GM18951 (cell line): ENCODE measurements around the gene HDLBP.
"Not testable (repeated sequence)": the region's sequence is repeated elsewhere in the genome, so short reads cannot be mapped to it uniquely, and the experiment has no call there.

Experiments used
- POLR2A ChIP-seq: IDR thresholded peaks from 4 replicates; pipeline ENCODE4 v1.6.1; 2011; ENCODE audit warnings: mild to moderate bottlenecking; ENCODE audit not compliant: insufficient read length, insufficient read depth; ENCODE audit errors: extremely low read depth
- in situ Hi-C: fragments of 300-500 bp; cut with MboI; formaldehyde crosslinking; loops from one replicate; pipeline ENCODE4 v1.12.0; 2022; ENCODE audit warnings: low sequenced_read_pairs, mixed read lengths, inconsistent platforms; ENCODE audit not compliant: unreplicated experiment

Gene HDLBP

DNA sequence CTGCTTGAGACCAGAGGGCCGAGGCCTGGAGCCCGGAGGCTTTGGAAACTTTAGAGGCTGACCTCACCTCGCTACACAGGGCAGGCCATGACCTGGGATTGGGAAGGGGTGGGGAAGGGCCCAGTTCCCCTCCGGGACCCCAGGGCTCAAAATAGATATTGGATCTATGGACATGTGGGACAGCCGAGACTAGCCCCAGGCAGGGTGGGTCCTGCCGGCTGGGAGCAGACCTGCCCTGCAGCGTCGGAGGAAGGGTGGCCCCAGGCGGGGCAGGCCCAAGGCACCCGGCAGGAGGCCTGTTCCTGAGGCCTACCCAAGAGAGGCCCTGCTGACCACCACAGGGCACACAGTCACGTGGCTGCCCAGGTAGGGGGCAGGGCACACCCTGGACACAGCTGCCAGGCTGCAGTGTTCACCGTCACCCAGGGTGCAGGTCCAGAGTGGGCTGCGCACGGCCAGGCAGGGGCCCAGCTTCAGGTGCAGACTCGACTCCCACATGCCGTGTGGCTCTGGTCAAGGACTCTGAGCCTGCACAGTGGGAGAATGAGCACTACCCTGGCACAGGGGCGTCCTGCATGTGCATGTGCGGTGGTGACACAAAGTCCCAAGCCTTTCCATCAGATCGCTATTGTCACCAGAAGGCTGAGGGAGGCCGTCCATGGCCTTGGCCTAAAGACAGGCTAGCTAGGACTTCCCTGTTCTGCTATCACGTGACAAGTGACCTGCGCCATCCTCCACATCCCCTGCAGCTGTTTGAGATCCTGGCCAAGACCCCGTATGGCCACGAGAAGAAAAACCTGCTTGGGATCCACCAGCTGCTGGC is 113.8 kb downstream of the HDLBP start:
- in situ Hi-C loops: no loop called here
- no peak for TF ChIP-seq POLR2A

DNA sequence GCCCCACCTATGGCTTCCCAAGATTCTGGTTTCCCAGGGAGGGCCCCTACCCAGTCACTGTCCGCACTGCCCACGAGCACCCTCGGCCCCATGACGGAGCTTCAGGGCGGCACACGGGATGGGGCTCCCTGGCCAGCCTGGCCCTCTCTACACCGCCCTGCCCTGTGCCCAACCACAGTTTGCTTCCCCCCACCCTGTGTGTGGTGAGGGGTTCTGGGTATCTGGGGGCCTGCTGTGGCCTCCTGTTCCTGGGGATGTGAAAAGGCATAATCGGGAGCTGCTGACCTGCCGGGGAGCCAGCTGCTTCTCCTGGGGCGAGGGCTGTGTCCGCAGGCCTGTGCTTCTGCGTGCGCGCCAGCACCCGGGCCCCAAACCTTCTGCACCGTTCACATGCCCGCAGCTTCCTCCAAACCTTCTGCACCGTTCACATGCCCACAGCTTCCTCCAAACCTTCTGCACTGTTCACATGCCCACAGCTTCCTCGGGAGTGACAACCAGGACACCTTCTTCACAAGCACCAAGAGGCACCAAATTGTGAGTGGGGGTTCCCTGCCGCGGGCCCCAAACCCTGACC is 114.6 kb downstream of the HDLBP start:
- in situ Hi-C loops: no loop called here
- no peak for TF ChIP-seq POLR2A

DNA sequence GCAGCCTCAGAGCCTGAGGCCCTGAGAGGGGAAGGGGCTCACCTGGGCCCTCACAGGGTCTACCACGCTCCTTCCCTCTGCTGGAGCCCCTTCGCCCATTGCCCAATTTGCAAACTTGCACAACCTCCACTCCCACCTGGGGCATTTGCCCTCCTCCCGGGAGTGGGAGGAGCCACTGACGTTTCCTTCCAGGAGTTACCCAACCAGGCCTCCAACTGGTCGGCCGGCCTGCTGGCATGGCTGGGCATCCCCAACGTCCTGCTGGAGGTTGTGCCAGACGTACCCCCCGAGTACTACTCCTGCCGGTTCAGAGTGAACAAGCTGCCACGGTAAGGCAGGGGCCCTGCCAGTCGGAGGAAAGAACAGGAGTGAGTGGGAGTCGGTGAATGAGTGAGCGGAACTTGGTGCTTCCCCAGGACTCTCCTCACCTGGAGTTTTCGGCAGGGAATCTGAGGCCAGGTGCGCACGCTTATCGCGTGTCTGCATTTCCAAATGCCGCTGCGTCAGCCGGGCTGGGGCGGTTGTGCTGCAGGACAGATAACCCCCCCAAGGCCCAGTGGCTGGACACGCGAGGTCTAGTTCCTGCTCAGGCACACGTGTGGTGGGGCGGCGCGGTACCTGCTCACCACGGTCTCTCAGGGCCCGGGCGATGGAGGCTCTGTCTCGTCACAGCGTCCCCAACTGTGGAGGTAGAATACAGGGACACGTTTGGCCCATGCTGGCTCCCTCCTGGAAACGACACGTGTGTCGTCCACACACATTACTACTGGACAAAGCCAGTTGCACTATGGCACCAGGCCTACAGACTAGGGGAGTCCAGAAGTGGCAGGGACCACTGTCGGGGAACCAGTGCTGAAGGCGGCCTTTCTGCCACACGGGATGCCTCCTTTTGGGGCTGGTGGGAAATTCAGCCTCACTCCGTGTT is 115.3 kb downstream of the HDLBP start:
- no peak for TF ChIP-seq POLR2A
- in situ Hi-C loops: no loop called here

DNA sequence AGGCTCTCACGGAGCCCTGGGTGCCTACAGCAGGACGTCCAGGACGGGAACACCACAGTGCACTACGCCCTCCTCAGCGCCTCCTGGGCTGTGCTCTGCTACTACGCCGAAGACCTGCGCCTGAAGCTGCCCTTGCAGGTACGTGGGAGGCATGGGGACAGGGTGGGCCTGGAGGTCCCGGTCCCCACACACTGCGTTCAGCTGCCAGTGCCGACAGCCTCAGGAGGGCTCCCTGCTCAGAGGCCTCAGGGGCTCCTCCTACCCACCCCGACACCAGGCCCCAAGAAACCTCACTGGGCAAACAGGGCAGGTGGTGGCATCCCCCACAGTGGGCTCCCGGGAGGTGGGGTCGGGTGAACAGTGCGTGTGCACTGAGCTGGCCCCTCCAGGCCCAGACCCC is 116.2 kb downstream of the HDLBP start:
- TF ChIP-seq POLR2A: no peak
- in situ Hi-C loops: no loop called here

DNA sequence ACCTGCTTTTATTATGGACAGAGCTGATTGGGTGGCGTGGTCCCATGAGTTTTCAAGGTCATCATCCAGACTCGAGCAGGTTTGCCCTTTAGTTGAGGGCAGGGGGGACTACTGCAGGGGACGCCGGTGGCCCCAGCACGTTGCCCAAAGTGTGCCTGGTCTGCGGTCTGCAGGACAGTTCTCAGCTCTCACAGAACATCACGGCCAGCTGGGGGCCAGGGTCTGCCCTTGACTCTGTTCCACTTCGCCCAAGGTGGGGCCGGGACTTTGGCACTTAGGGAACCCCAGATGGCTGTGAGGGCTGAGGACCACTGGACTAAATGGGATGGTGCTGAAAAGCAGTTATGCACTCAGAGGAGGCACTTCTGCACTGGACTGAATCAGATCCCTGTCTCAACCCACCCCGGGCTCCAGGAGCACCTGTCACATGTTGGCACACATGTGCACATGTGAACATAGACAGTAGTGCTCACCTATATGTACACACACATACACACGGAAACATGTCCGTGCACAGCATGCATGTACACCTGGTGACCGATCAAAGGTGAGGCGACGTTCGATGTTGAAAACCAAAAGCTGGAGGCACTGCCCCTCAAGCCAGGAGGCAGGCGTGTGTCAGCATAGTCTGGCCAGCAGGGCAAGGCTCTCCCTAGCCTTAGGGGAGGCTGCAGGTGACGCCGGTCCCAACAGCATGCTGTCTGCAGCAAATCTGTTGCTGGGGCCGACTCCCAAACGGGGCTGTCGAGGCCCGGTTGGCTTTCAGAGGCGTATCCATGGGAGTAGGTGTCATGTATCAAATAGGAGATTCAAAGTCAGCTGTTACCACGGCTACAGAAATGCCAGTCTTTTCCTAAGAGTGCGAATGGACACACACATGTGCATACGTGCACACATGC is 116.8 kb downstream of the HDLBP start:
- in situ Hi-C loops: no loop called here
- TF ChIP-seq POLR2A: no peak

DNA sequence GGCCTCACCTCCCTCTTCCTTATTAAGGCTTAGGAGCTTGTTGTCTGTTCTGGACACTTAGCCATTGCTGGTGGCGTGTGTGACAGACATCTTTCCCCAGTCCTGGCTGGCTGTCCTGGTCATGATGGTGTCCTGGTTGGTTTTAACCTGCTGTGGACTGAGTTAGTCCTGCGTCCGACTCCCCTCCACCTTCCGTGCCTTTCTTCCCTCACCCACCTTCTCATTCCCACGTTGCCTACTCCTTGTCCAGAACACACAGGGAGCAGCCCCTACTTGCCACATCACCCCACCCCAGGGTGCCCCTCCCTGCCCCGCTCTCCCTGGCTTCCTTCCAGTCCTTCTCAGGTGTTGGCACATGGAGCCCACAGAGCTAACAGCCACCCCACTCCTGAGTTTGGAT is 117.5 kb downstream of the HDLBP start:
- no peak for TF ChIP-seq POLR2A
- in situ Hi-C loops: no loop called here

DNA sequence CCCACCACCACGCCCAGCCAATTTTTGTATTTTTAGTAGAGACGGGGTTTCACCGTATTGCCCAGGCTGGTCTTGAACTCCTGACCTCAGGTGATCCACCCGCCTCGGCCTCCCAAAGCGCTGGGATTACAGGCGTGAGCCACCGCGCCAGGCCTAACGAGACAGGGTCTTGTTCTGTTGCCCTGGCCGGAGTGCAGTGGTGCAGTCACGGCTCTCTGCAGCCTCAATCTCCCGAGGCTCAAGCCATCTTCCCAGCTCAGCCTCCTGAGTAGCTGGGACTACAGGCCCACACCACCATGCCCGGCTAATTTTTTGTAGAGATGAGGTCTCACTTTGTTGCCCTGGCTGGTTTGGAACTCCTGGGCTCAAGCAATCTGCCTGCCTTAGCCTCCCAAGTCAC is 118.2 kb downstream of the HDLBP start:
- in situ Hi-C loops: not testable (repeated sequence)

DNA sequence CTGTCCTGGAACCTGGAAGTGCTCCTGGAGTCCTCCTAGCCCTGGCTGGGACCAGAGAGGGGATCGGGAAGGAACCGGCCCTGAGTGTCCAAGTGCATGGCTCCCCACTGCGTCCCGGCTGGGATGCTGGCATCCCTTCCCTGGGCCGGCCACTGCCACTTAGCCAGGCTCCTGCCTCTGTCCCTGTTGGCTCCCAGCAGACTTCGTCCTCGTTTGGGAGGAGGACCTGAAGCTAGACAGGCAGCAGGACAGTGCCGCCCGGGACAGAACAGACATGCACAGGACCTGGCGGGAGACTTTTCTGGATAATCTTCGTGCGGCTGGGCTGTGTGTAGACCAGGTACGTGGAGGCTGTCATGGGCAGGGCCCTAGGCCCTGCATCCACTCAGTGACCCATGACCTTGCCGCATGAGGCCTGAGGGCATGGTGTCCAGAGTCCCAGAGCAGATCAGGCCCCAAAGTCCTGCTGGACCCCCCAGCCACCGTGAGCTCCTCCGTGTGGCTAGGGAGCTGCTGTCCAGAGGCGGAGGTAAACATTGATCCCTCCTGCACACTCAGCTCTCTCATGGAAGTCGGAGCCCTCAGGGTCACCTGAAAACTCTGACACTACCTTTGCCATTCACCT is 119.9 kb downstream of the HDLBP start:
- in situ Hi-C loops: no loop called here
- TF ChIP-seq POLR2A: no peak

DNA sequence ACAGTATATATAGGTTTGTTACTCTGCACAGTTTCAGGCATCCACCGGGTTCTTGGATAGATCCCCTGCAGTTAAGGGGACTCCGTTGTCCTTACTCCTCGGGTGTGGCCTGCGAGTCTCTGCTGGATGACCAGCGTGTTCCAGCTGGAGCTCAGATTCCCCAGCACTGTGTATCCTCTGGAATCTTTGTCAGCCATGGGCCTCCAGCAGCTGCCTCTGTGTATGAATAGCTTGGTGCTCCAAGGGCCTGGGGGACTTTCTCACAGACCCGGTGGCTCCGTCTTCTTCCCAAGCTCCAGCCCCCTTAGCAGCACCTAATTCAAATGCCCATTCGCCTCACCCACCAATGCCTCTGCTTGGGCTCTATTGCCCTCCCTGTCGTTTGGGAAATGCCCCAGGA is 120.7 kb downstream of the HDLBP start:
- in situ Hi-C loops: no loop called here

DNA sequence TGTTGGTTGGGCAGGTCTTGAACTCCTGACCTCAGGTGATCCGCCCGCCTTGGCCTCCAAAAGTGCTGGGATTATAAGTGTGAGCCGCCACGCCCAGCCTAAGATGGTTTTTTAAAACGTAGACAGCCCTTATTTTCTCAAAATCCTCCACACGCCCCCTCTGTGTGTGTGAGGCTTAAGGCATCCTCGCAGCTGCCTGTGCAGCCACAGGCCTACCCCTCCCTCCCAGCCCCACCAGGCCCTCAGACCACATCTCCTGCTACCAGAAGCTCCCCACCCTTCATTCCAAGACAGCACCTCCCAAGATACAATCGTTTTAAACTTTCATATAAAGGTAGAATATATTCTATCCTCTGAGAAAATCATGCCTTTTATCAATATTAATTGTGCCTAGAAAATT is 122.2 kb downstream of the HDLBP start:
- TF ChIP-seq POLR2A: no peak
- in situ Hi-C loops: no loop called here

More for the DNA sequence above, 120.7 kb downstream of the HDLBP start:
- TF ChIP-seq POLR2A: no peak

DNA sequence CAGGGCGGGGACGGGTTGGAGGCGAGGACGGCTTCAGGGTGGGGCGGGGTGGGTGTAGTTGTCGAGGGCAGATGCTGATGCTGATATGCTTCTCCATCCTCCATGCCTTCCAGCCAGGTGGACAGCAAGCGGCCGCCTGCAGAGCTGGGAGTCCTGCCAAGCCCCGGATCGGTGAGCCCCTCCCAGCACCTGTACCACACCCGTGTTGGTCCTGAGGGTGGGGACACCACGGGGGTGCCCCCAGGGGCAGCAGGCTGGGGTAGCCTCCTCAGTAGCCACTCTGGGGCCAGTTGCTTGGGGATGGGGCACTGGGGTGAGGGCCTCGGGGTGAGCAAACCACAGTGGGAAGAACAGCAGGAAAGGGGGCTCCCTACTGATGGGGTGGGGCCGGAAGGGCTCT is 124.4 kb downstream of the HDLBP start:
- TF ChIP-seq POLR2A: no peak
- in situ Hi-C loops: no loop called here

DNA sequence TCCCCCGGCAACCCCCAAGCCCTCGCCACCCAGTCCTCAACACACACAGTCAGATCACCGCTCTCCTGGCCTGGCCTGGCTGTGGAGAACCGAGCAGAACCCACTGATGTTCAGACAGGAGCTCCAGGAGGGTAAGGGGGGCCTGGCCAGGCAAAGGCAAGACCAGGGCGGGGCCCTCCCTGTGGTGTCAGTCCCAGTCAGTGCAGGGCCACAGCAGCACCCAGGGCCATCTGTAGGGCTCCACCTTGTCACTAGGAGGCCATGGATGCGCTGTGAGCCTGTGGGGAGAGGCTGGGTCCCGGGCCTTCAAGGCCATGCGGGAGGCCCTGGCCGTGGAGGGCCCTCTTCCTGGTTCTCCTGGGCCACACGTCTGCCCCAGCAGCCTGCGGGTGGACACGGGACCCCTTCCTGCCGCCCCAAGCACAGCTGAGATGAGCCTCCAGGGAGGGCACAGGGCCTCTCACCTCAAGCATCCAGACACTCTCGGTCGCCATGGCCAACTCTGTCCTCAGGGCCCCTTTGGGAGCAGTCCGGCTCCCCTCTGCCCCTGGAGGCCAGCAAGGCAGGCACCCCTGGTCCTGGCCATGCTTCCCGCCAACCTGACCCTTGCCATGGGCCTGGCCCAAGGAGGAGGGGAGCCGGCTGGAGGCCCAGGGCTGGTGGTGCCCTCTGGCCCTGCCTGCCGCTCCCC is 125.0 kb downstream of the HDLBP start:
- TF ChIP-seq POLR2A: no peak
- in situ Hi-C loops: no loop called here
